A549 (cell line): ENCODE measurements around the gene MEF2C. TPM values are rescaled to one million over a fixed set of nuclear protein-coding genes. Genes with fewer than 3 reads are reported as not detected.

Experiments used
- ATAC-seq, 2 experiments: fragments of 200-7000 bp in 1 of 2; fragments of >200 bp in 1 of 2; cut with Nextera tagmentation in 1 of 2; cut with Tn5 transposase in 1 of 2; 3 replicates each; pipeline versions ENCODE4 v1.8.0 to v1.9.1; 2018 to 2020; ENCODE audit warnings: mild to moderate bottlenecking in 1 of 2, moderate library complexity in 1 of 2
- CTCF ChIA-PET: fragments of 300-600 bp; sonication (Branson Sonifier 250); formaldehyde crosslinking; extraction: SDS; loops from one replicate; lab custom pipeline; 2021; ENCODE audit warnings: antibody characterized with exemption, inconsistent platforms; lab: Yijun Ruan, JAX
- POLR2A ChIA-PET: fragments of 350-600 bp; formaldehyde crosslinking; extraction: SDS; loops from one replicate; lab custom pipeline; 2021; ENCODE audit warnings: antibody characterized with exemption, inconsistent platforms; lab: Yijun Ruan, JAX
- DNase-seq, 2 experiments: peaks; one replicate each; pipeline versions ENCODE4 v3.0.0 to v3.0.0-alpha.2; 2011 to 2016; ENCODE audit warnings: low read depth in 1 of 2, low spot score in 1 of 2
- FAIRE-seq: peaks from 2 replicates; lab custom pipeline; 2011; peaks lifted over from hg19 to GRCh38; lab: Jason Lieb, UNC
- H3K27ac ChIP-seq, 2 experiments: fragments of >200 bp; sonication (Bioruptor Twin); formaldehyde crosslinking; 3 replicates each; pipeline ENCODE4 v1.5.1; 2016 to 2017
- H3K4me1 ChIP-seq: fragments of >200 bp; sonication (Bioruptor Twin); formaldehyde crosslinking; 3 replicates; pipeline ENCODE4 v1.6.1; 2016
- H3K4me2 ChIP-seq: fragments of >200 bp; sonication (Bioruptor Twin); formaldehyde crosslinking; 3 replicates; pipeline ENCODE4 v1.6.1; 2016
- H3K4me3 ChIP-seq: fragments of >200 bp; sonication (Bioruptor Twin); formaldehyde crosslinking; 3 replicates; pipeline ENCODE4 v1.5.1; 2016
- H3K9me3 ChIP-seq: fragments of >200 bp; sonication (Bioruptor Twin); formaldehyde crosslinking; 3 replicates; pipeline ENCODE4 v1.6.1; 2016
- ATOH8 ChIP-seq: fragments of 250-450 bp; sonication (Bioruptor Pico); IDR thresholded peaks from 2 replicates; pipeline ENCODE4 v1.5.0; 2020; ENCODE audit warnings: low read depth, mild to moderate bottlenecking, moderate library complexity
- CEBPB ChIP-seq, 2 experiments: fragments of >200 bp in 1 of 2; sonication (Bioruptor Twin) in 1 of 2; formaldehyde crosslinking in 1 of 2; IDR thresholded peaks; 2 replicates each; pipeline ENCODE4 v1.6.1; 2012 to 2016
- CHD4 ChIP-seq: fragments of 200-600 bp; sonication (generic); IDR thresholded peaks from 2 replicates; pipeline ENCODE4 v1.6.1; 2016; ENCODE audit warnings: antibody characterized with exemption, mild to moderate bottlenecking, borderline replicate concordance
- EHF ChIP-seq: fragments of 250-450 bp; sonication (Bioruptor Pico); IDR thresholded peaks from 2 replicates; pipeline ENCODE4 v1.5.0; 2020; ENCODE audit warnings: mild to moderate bottlenecking
- EHMT2 ChIP-seq: fragments of 200-600 bp; sonication (generic); IDR thresholded peaks from 2 replicates; pipeline ENCODE4 v1.6.1; 2016; ENCODE audit warnings: antibody characterized with exemption, low read depth, mild to moderate bottlenecking, moderate library complexity
- ELK1 ChIP-seq: fragments of 150-350 bp; IDR thresholded peaks from 2 replicates; pipeline ENCODE4 v1.6.1; 2014; ENCODE audit warnings: low read depth, mild to moderate bottlenecking, low read length
- FOSB ChIP-seq: fragments of 250-450 bp; sonication (Bioruptor Pico); IDR thresholded peaks from 2 replicates; pipeline ENCODE4 v1.5.0; 2020; ENCODE audit warnings: mild to moderate bottlenecking, moderate library complexity
- FOSL2 ChIP-seq, 2 experiments: fragments of 450-650 bp in 1 of 2; fragments of >200 bp in 1 of 2; sonication (Bioruptor Twin) in 1 of 2; formaldehyde crosslinking; IDR thresholded peaks; 2 replicates each; pipeline versions ENCODE4 v1.5.0 to v1.6.1; 2016 to 2020; ENCODE audit warnings: mild to moderate bottlenecking in 1 of 2, moderate library complexity in 1 of 2
- FOXS1 ChIP-seq: fragments of 250-450 bp; sonication (Bioruptor Pico); IDR thresholded peaks from 2 replicates; pipeline ENCODE4 v1.5.0; 2020; ENCODE audit warnings: mild to moderate bottlenecking, moderate library complexity
- GATA3 ChIP-seq: IDR thresholded peaks from 2 replicates; pipeline ENCODE4 v1.6.1; 2012; ENCODE audit warnings: borderline replicate concordance
- HEYL ChIP-seq: fragments of 250-450 bp; sonication (Bioruptor Pico); IDR thresholded peaks from 2 replicates; pipeline ENCODE4 v1.8.0; 2021; ENCODE audit warnings: mild to moderate bottlenecking, moderate library complexity
- KDM1A ChIP-seq: fragments of 200-600 bp; sonication (generic); IDR thresholded peaks from 2 replicates; pipeline ENCODE4 v1.6.1; 2016; ENCODE audit warnings: low read depth, mild to moderate bottlenecking
- KDM5A ChIP-seq: fragments of 200-600 bp; sonication (generic); IDR thresholded peaks from 2 replicates; pipeline ENCODE4 v1.6.1; 2016; ENCODE audit warnings: antibody characterized with exemption, mild to moderate bottlenecking
- MAFK ChIP-seq: fragments of 450-650 bp; IDR thresholded peaks from 2 replicates; pipeline ENCODE4 v1.6.1; 2014; ENCODE audit not compliant: partially characterized antibody
- MYC ChIP-seq: IDR thresholded peaks from 2 replicates; pipeline ENCODE4 v1.6.1; 2012; ENCODE audit warnings: mild to moderate bottlenecking, inconsistent platforms, low read length, improper control_type of control experiment, borderline replicate concordance
- NPAS2 ChIP-seq: fragments of 250-450 bp; sonication (Bioruptor Pico); IDR thresholded peaks from 2 replicates; pipeline ENCODE4 v1.8.0; 2022; ENCODE audit warnings: mild to moderate bottlenecking, moderate library complexity, borderline replicate concordance
- NR3C1 ChIP-seq: fragments of >200 bp; sonication (Bioruptor Twin); formaldehyde crosslinking; IDR thresholded peaks from 3 replicates; pipeline ENCODE4 v1.6.1; 2017
- RAD21 ChIP-seq, 2 experiments: fragments of >200 bp in 1 of 2; sonication (Bioruptor Twin) in 1 of 2; formaldehyde crosslinking in 1 of 2; IDR thresholded peaks in 1 of 2; conservative IDR thresholded peaks in 1 of 2; 2 replicates in 1 of 2; 3 replicates in 1 of 2; pipeline ENCODE4 v1.6.1; 2012 to 2018; ENCODE audit warnings: inconsistent platforms in 1 of 2
- RARB ChIP-seq: fragments of 250-450 bp; sonication (Bioruptor Pico); IDR thresholded peaks from 2 replicates; pipeline ENCODE4 v1.8.0; 2021; ENCODE audit warnings: mild to moderate bottlenecking, moderate library complexity
- SMC3 ChIP-seq: fragments of >200 bp; sonication (Bioruptor Twin); formaldehyde crosslinking; IDR thresholded peaks from 3 replicates; pipeline ENCODE4 v1.6.1; 2018; ENCODE audit warnings: inconsistent platforms
- TFCP2L1 ChIP-seq: fragments of 250-450 bp; sonication (Bioruptor Pico); IDR thresholded peaks from 2 replicates; pipeline ENCODE4 v1.5.0; 2021; ENCODE audit warnings: mild to moderate bottlenecking
- TP53 ChIP-seq: fragments of 250-450 bp; sonication (Bioruptor Pico); IDR thresholded peaks from 2 replicates; pipeline ENCODE4 v1.5.0; 2021; ENCODE audit warnings: mild to moderate bottlenecking, moderate library complexity
- ZSCAN20 ChIP-seq: fragments of 250-450 bp; sonication (Bioruptor Pico); IDR thresholded peaks from 2 replicates; pipeline ENCODE4 v1.8.0; 2022; ENCODE audit warnings: mild to moderate bottlenecking, moderate library complexity
- WGBS: methylation state at CpG from one replicate; pipeline ENCODE4 v1.1.6; 2017; ENCODE audit errors: missing lambda C conversion rate; 5-methylcytosine and 5-hydroxymethylcytosine counted together
- polyA plus RNA-seq, 4 experiments: library from polyadenylated mRNA; depleted of rRNA in 3 of 4; stranded (reverse); fragments of >200 nt; fragmentation: RNase III in 1 of 4; extraction: RNeasy Plus Mini Kit Qiagen cat#74134 plus additional on column Dnase treatment in 1 of 4; gene quantifications; 2 replicates in 3 of 4; 3 replicates in 1 of 4; pipeline ENCODE4 v1.2.3, GENCODE V29; 2011 to 2017

The MEF2C gene
- polyA plus RNA-seq, 2 of the 4 experiments (the other 2 are of a cell fraction): 0.03 to 0.06 TPM

- WGBS: 38% methylated on average over 4 of the region's 4 CpGs
- Histone ChIP-seq H3K4me2 (no peak overlapping the region), H3K9me3 (no peaks in the 10 kb centered on the region), H3K4me1 (no peaks in the 10 kb centered on the region), H3K27ac (no peak overlapping the region), H3K4me3 (no peak overlapping the region)
- no peak for ATAC-seq
- POLR2A ChIA-PET: no interaction called here
- FAIRE-seq: no peak
- DNase-seq: no peak
- TF ChIP-seq TP53 (CRISPR knock-in tag): no peak
- no peak for TF ChIP-seq RARB (CRISPR knock-in tag)
- no peak for TF ChIP-seq GATA3
- TF ChIP-seq TFCP2L1: no peak
- no peak for TF ChIP-seq FOXS1
- no peak for TF ChIP-seq RAD21 (conservative IDR thresholded peaks at IDR 0.05 in 1 of 2, IDR thresholded peaks at IDR 0.05 in 1 of 2)
- TF ChIP-seq FOSL2 (IDR thresholded peaks at IDR 0.05): no peak
- no peak for TF ChIP-seq FOSL2 (CRISPR knock-in tag; IDR thresholded peaks at IDR 0.05)
- TF ChIP-seq MAFK: no peak
- TF ChIP-seq FOSB: no peak
- no peak for TF ChIP-seq NPAS2 (CRISPR knock-in tag)
- CTCF ChIA-PET: no interaction called here
These were observed 61.8 kb downstream of the MEF2C start for GRCh38 chr5:88821161-88821560.

GRCh38 chr5:88820581-88820980 is 62.4 kb downstream of the MEF2C start:
- FAIRE-seq (no peak), ATAC-seq (no peak), DNase-seq (no peak)
- Histone ChIP-seq H3K27ac (no peak overlapping the region), H3K4me1 (no peaks in the 10 kb centered on the region), H3K9me3 (no peaks in the 10 kb centered on the region), H3K4me2 (no peak overlapping the region), H3K4me3 (no peak overlapping the region)
- POLR2A ChIA-PET: no interaction called here
- 43% methylated on average over 2 of the region's 2 CpGs for WGBS
- CTCF ChIA-PET: interaction anchor here (1.0 kb wide), 1 partner anchor 91 kb away, joined by 3 read pairs; no protein-coding TSS in a partner anchor
- TF ChIP-seq MAFK (no peak), EHF (CRISPR knock-in tag) (no peak), RARB (CRISPR knock-in tag) (no peak), GATA3 (no peak), SMC3 (no peak), NR3C1 (no peak), HEYL (CRISPR knock-in tag) (no peak), CHD4 (no peak), TP53 (CRISPR knock-in tag) (no peak), ZSCAN20 (CRISPR knock-in tag) (no peak), ATOH8 (no peak), EHMT2 (no peak), MYC (no peak), KDM1A (no peak), KDM5A (no peak), ELK1 (no peak)

- ChIA-PET POLR2A (no interaction called here), CTCF (interaction anchor here (0.6 to 1.0 kb wide), 4 partner anchors 24 to 967 kb away, joined by 3 to 4 read pairs (median 3); no protein-coding TSS in a partner anchor)
- Histone ChIP-seq H3K4me1 (no peaks in the 10 kb centered on the region), H3K27ac (no peak overlapping the region), H3K4me3 (no peak overlapping the region), H3K9me3 (no peaks in the 10 kb centered on the region), H3K4me2 (no peak overlapping the region)
- FAIRE-seq (no peak), DNase-seq (no peak), ATAC-seq (no peak)
- TF ChIP-seq CEBPB (IDR thresholded peaks at IDR 0.05) (no peak), HEYL (CRISPR knock-in tag) (no peak)
- WGBS: 13% methylated on average over 5 of the region's 5 CpGs
These were observed 63.5 kb downstream of the MEF2C start for GRCh38 chr5:88819301-88819999.
